ENCODE data around the gene CHST15. TPM values are rescaled to one million over a fixed set of nuclear protein-coding genes. Genes with fewer than 3 reads are reported as not detected.
A peak's percentile ranks its signal among the peaks of the same experiment; 100 is the strongest.

Gene CHST15
- total and polyA plus RNA-seq, 2 of the 13 experiments (the other 11 are each of a cell fraction or from before 2014, with no cell fraction given) = 1.4 to 94.7 TPM

- Histone ChIP-seq H3K4me3 (replicated peaks in 1 of 3; ENCODE audit: insufficient read depth in 1 of 3, low read depth in 2 of 3, low read length in 3 of 3) (peak overlapping the region in 2 of 3 experiments; percentile 33 to 54; a peak in 4 of 6 replicates), H3K79me2 (ENCODE audit: insufficient read depth, low read length) (no peaks in the 10 kb centered on the region), H3K27ac (ENCODE audit: extremely low read length, insufficient read depth, low read length) (no peak overlapping the region), H3K27me3 (ENCODE audit: control insufficient read depth in 1 of 2, insufficient read depth in 2 of 2, low read length in 2 of 2) (peaks cover 3 to 9% of the 10 kb centered on the region in 2 experiments; a peak in 3 of 5 replicates), H3K36me3 (replicated peaks in 1 of 2; ENCODE audit: control insufficient read depth in 1 of 2, insufficient read depth in 2 of 2, low read length in 2 of 2) (no peaks in the 10 kb centered on the region), H2AFZ (ENCODE audit: low read length) (no peak overlapping the region), H4K20me1 (ENCODE audit: insufficient read depth, low read length) (no peaks in the 10 kb centered on the region), H3K4me2 (ENCODE audit: low read depth, low read length) (peak overlapping the region; percentile 74), H3K9ac (ENCODE audit: insufficient read depth, low read depth, low read length) (no peak overlapping the region), H3K4me1 (ENCODE audit: insufficient read depth, low read length) (peaks cover 41% of the 10 kb centered on the region), H3K9me3 (ENCODE audit: low read length) (no peaks in the 10 kb centered on the region)
- ChIA-PET CTCF (ENCODE audit: low intra/inter-chr PET ratio, low total read pairs) (interaction anchor here (1.1 to 2.8 kb wide), 3 partner anchors 98 to 408 kb away, joined by 3 to 35 read pairs (median 8); partner anchors contain the start of gene CHST15), POLR2A (interaction anchor here (1.0 to 1.3 kb wide), 3 partner anchors 40 to 394 kb away, joined by 3 to 5 read pairs (median 3); no protein-coding TSS in a partner anchor)
- FAIRE-seq (peak; percentile 37), ATAC-seq (peak; percentile 74), DNase-seq (ENCODE audit: low spot score) (peak; percentile 49)
- no TSS peak for BruUV-seq (replicated peaks)
- WGBS (ENCODE audit: low lambda C conversion rate) = 9% methylated on average over 21 of the region's 27 CpGs
- in situ Hi-C loops (cut with HindIII; ENCODE audit: extremely low pct_ligation_motif_present, low pct_unique_long_range_greater_than_20kb) (loop anchor here (5.0 to 25.0 kb wide), 3 partner anchors 97 to 392 kb away; partner anchors contain the start of gene CHST15), intact Hi-C loops (cut with micrococcal nuclease; ENCODE audit: unreplicated experiment) (loop anchor here (10.0 kb wide), 2 partner anchors 159 to 259 kb away; no protein-coding TSS in a partner anchor)
- TF ChIP-seq SIX1 (CRISPR knock-in tag; IDR thresholded peaks at IDR 0.05; ENCODE audit: borderline replicate concordance) (no peak), NFIB (CRISPR knock-in tag; IDR thresholded peaks at IDR 0.05; ENCODE audit: borderline replicate concordance) (no peak), POLR2A (IDR thresholded peaks at IDR 0.05; ENCODE audit: insufficient read depth in 1 of 2, low read depth in 2 of 2, low read length in 2 of 2) (peak in 1 of 2 experiments; percentile 48; a peak in 2 of 4 replicates), KDM1A (CRISPR knock-in tag; IDR thresholded peaks at IDR 0.05) (no peak), ZHX1 (CRISPR knock-in tag; IDR thresholded peaks at IDR 0.05; ENCODE audit: low read depth) (no peak), ZNF263 (CRISPR knock-in tag; IDR thresholded peaks at IDR 0.05) (0 out of 2 replicates have a peak, but pooled peaks have one; percentile 28), CTCF (CRISPR knock-in tag; IDR thresholded peaks at IDR 0.05) (peak; percentile 89), ZFP36L1 (CRISPR knock-in tag; IDR thresholded peaks at IDR 0.05) (0 out of 2 replicates have a peak, but pooled peaks have one; percentile 66), RBM39 (IDR thresholded peaks at IDR 0.05; ENCODE audit: low read depth, low read length, poor library complexity, severe bottlenecking) (no peak), LBX2 (CRISPR knock-in tag; IDR thresholded peaks at IDR 0.05; ENCODE audit: borderline replicate concordance) (no peak), KDM3A (CRISPR knock-in tag; IDR thresholded peaks at IDR 0.05; ENCODE audit: low read depth) (no peak), ZFP36 (IDR thresholded peaks at IDR 0.05; ENCODE audit: borderline replicate concordance, low read depth, low read length, partially characterized antibody) (no peak), ZSCAN20 (CRISPR knock-in tag; IDR thresholded peaks at IDR 0.05; ENCODE audit: borderline replicate concordance) (no peak), ZNF782 (CRISPR knock-in tag; IDR thresholded peaks at IDR 0.05; ENCODE audit: borderline replicate concordance) (no peak), DRAP1 (CRISPR knock-in tag; IDR thresholded peaks at IDR 0.05) (no peak), ZNF737 (CRISPR knock-in tag; IDR thresholded peaks at IDR 0.05; ENCODE audit: borderline replicate concordance) (no peak), SIN3A (IDR thresholded peaks at IDR 0.05; ENCODE audit: borderline replicate concordance, low read depth, low read length) (no peak), ZNF367 (CRISPR knock-in tag; IDR thresholded peaks at IDR 0.05; ENCODE audit: borderline replicate concordance) (no peak), ETV5 (CRISPR knock-in tag; IDR thresholded peaks at IDR 0.05; ENCODE audit: borderline replicate concordance) (no peak)
Observed at GRCh38 chr10:123995461-123996131, 97.8 kb downstream of the CHST15 start.

Data from HepG2 (cell line).